Upper lobe of left lung (tissue), 6 donors: ENCODE results near the gene MVD. TPM values are rescaled to one million over a fixed set of nuclear protein-coding genes. Genes with fewer than 3 reads are reported as not detected.
A peak's percentile ranks its signal among the peaks of the same experiment; 100 is the strongest.

Source experiments
- ATAC-seq, 2 donors: fragments of 200-7000 bp; cut with Tn5 transposase; one replicate each; pipeline ENCODE4 v1.9.1; 2022; ENCODE audit warnings: mild to moderate bottlenecking in 2 of 2, moderate library complexity in 2 of 2; ENCODE audit not compliant: low FRiP score in 2 of 2
- DNase-seq, 2 donors: peaks; one replicate each; pipeline ENCODE4 v3.0.0-alpha.2; 2019 to 2020
- H3K27ac ChIP-seq, 4 donors: fragments of 200-600 bp; sonication (generic); one replicate each; pipeline ENCODE4 v1.5.1; 2016 to 2019
- H3K27me3 ChIP-seq, 4 donors: fragments of 200-600 bp; sonication (generic); one replicate each; pipeline ENCODE4 v1.5.1; 2017 to 2019
- H3K36me3 ChIP-seq, 4 donors: fragments of 200-600 bp; sonication (generic); one replicate each; pipeline ENCODE4 v1.5.1; 2016 to 2019
- H3K4me1 ChIP-seq, 4 donors: fragments of 200-600 bp; sonication (generic); one replicate each; pipeline ENCODE4 v1.5.1; 2018 to 2019
- H3K4me3 ChIP-seq, 4 donors: fragments of 200-600 bp; sonication (generic); one replicate each; pipeline ENCODE4 v1.5.1; 2017 to 2019; ENCODE audit warnings: mild to moderate bottlenecking in 2 of 4, moderate library complexity in 1 of 4
- H3K9me3 ChIP-seq, 4 donors: fragments of 200-600 bp; sonication (generic); one replicate each; pipeline ENCODE4 v1.5.1; 2018 to 2019
- CTCF ChIP-seq, 6 experiments: fragments of 450-650 bp in 4 of 6; fragments of 200-600 bp in 2 of 6; sonication (generic) in 2 of 6; IDR thresholded peaks; one replicate each; pipeline ENCODE4 v1.5.1; 2016 to 2019; ENCODE audit warnings: antibody characterized with exemption in 6 of 6
- EP300 ChIP-seq, 4 donors: sonication (generic); formaldehyde crosslinking; IDR thresholded peaks; one replicate each; pipeline ENCODE4 v1.5.1; 2017; ENCODE audit warnings: antibody characterized with exemption in 4 of 4, control low read depth in 2 of 4
- POLR2A ChIP-seq, 4 donors: fragments of 450-650 bp; IDR thresholded peaks; one replicate each; pipeline ENCODE4 v1.5.1; 2016 to 2017; ENCODE audit warnings: antibody characterized with exemption in 4 of 4, mild to moderate bottlenecking in 2 of 4
- POLR2AphosphoS5 ChIP-seq, 2 donors: sonication (generic); formaldehyde crosslinking; IDR thresholded peaks; one replicate each; pipeline ENCODE4 v1.5.1; 2017; ENCODE audit warnings: antibody characterized with exemption in 2 of 2
- WGBS, 2 donors: methylation state at CpG; one replicate each; pipeline ENCODE4 v1.1.5; 2017 to 2018; 5-methylcytosine and 5-hydroxymethylcytosine counted together
- total RNA-seq, 6 donors: library from RNA; depleted of rRNA in 4 of 6; stranded (reverse); fragments of >200 nt in 4 of 6; gene quantifications; one replicate each; pipeline versions ENCODE4 v1.1.0 to v1.2.1, GENCODE V29; 2016 to 2021
- donor health status: DM: no; HTN: no; CAD: no; lungs with moderate emphysema.
- donor health status: DM: no; HTN: yes; CAD: no; lungs with severe emphysema.

The MVD gene
- total RNA-seq, 6 donors from 2014 or later: 38.1 to 114 (median 90.5) TPM

DNA sequence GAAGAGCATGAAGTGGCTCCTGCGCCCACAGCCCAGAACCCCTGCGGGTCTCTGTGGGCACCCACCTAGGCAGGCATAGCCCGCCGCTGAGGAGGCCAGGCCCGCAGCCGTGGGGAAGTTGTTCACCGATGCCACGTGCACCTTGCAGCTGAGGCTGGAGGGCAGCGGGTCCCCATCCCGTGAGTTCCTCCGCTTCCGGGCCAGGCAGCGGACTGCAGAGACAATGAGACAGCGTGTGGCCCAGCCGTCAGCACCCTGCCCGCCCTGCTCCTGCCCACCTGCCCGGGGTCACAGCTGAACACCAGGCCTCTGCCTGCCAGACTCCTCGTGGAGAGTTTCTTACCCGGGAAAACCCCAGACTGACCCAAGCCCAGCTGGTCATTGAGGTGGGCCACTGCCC lies 5.5 kb downstream of the MVD start:
- DNase-seq (peak in 1 of 2 donors; percentile 76), ATAC-seq (no peak)
- peaks cover 5 to 10% (median 7%) of the 10 kb centered on the region in 4 donors for H3K4me1 ChIP-seq
- no peak overlapping the region for H3K4me3 ChIP-seq
- no peak for TF ChIP-seq EP300 (IDR thresholded peaks at IDR 0.05)
- H3K9me3 ChIP-seq: no peaks in the 10 kb centered on the region
- H3K27ac ChIP-seq: no peak overlapping the region
- no peaks in the 10 kb centered on the region for H3K27me3 ChIP-seq
- 40 to 95% methylated on average over 1 to 19 of the region's 19 CpGs for WGBS, 2 donors
- H3K36me3 ChIP-seq: peaks cover 0 to 58% (median 46%) of the 10 kb centered on the region in 4 donors

DNA sequence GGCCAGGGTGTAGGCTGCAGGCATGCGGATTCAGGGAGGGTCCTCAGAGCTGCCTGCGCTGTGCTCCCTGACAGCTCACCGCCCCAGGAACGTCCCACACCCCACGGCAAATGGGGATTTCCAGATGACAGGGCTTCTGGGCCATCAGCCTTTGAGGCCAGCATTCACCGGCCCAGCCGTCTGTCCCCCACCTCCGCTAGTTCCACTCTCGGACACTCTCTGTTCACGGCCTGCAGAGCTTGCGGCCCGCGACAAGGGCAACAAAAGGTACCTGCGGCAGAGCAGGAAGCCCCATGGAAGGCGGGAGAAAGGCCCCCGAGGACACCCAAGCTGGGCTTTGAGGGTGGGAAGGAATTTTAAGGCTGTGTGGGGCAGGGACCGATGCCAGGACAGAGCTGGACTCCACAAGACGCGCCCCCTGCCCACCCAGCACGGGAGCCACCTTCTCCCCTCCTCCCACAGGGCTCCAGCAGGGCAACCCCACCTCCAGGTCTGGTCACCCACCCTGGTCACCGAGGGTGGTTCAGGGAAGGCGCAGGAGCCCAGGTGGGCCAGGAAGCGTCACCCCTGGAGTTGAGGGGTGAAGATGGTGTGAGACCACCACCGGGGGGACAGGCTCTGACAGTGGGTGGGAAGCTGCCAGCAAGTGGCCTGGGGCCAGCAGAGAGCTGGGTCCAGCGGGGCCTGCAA lies 6.5 kb downstream of the MVD start:
- Histone ChIP-seq H3K27ac (no peak overlapping the region), H3K27me3 (no peaks in the 10 kb centered on the region), H3K4me3 (no peak overlapping the region), H3K4me1 (peaks cover 6 to 8% (median 7%) of the 10 kb centered on the region in 4 donors), H3K9me3 (no peaks in the 10 kb centered on the region), H3K36me3 (peaks cover 0 to 58% (median 46%) of the 10 kb centered on the region in 4 donors)
- ATAC-seq (no peak), DNase-seq (peak in 1 of 2 donors; percentile 61)
- 88% methylated on average over 20 to 25 of the region's 25 CpGs for WGBS, 2 donors
- TF ChIP-seq POLR2AphosphoS5 (IDR thresholded peaks at IDR 0.05) (no peak), POLR2A (IDR thresholded peaks at IDR 0.05) (no peak), CTCF (IDR thresholded peaks at IDR 0.05) (no peak), EP300 (IDR thresholded peaks at IDR 0.05) (no peak)

DNA sequence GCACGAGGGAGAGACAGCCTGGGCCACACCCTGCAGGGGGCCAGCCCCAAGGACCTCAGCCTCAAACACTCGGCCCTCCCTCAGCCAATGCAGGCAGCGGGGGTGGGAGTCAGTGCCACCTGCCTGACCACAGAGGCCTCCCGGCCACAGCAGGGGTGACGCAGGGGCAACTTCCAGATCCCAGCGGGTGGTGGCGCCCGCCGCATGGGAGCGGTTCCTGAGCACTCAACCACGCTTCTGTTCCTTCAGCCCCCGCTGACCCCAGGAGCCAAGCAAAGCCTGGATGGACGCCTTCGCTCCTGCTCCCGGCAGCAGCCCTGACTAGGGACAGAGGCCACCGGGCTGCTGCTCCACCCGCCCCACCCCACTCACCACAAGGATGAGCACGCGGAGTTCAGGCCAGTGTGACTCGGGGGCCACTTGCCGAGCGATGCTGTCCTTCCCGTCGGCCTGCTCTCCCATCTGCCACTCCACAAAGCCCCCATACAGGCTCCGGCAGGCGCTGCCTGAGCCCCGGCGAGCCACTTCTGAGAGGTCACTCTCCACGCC lies 7.1 kb downstream of the MVD start:
- peaks cover 8 to 13% (median 10%) of the 10 kb centered on the region in 4 donors for H3K4me1 ChIP-seq
- no peak for ATAC-seq
- no peak for DNase-seq
- no peak overlapping the region for H3K27ac ChIP-seq
- peaks cover 0 to 58% (median 46%) of the 10 kb centered on the region in 4 donors for H3K36me3 ChIP-seq
- 90% methylated on average over 25 of the region's 29 CpGs; no CpG with 5 or more reads in 1 of the 2 donors for WGBS, 2 donors
- no peaks in the 10 kb centered on the region for H3K9me3 ChIP-seq
- no peak overlapping the region for H3K4me3 ChIP-seq
- TF ChIP-seq POLR2A (IDR thresholded peaks at IDR 0.05) (no peak), POLR2AphosphoS5 (IDR thresholded peaks at IDR 0.05) (no peak), CTCF (IDR thresholded peaks at IDR 0.05) (no peak), EP300 (IDR thresholded peaks at IDR 0.05) (no peak)
- H3K27me3 ChIP-seq: no peaks in the 10 kb centered on the region

DNA sequence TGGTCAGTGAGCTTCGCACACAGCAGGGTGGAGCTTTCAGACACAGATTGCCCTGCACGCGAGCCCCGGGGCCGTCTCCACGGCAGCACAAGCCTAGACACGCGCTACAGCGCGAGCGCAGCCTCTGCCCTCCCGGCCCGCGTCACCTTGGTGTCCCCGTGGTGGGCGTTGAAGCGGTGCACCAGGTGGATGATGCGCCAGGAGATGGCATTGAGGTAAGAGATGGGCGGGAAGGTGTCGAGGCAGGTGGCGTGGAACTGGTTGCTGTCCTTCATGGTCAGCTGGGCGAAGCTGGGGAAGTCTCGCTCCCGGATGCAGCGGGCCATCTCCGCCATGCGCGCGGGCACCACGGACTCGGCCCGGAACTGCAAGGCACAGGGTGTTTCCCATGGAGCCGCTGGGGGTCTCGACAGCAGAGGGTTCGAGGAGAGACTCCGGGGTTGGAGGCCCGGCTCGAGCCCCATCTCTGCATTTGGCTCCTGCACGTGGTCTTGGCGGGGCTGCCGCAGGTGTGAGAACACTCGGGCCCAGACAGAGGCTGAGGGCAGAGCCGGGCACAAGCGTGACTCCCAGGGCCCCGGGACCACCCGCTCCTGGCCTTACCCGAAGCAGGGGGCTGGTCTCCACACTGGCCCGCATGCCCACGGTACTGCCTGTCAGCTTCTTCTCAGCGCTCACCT lies 7.7 kb downstream of the MVD start:
- peaks cover 8 to 19% (median 13%) of the 10 kb centered on the region in 4 donors for H3K4me1 ChIP-seq
- H3K9me3 ChIP-seq: no peaks in the 10 kb centered on the region
- peak in 1 of 2 donors; percentile 83 for DNase-seq
- no peak overlapping the region for H3K27ac ChIP-seq
- no peak for ATAC-seq
- H3K4me3 ChIP-seq: no peak overlapping the region
- 95 to 96% methylated on average over 25 to 40 of the region's 50 CpGs for WGBS, 2 donors
- H3K36me3 ChIP-seq: peaks cover 0 to 58% (median 46%) of the 10 kb centered on the region in 4 donors
- no peaks in the 10 kb centered on the region for H3K27me3 ChIP-seq
- TF ChIP-seq CTCF (IDR thresholded peaks at IDR 0.05) (no peak), EP300 (IDR thresholded peaks at IDR 0.05) (no peak), POLR2AphosphoS5 (IDR thresholded peaks at IDR 0.05) (no peak), POLR2A (IDR thresholded peaks at IDR 0.05) (no peak)

DNA sequence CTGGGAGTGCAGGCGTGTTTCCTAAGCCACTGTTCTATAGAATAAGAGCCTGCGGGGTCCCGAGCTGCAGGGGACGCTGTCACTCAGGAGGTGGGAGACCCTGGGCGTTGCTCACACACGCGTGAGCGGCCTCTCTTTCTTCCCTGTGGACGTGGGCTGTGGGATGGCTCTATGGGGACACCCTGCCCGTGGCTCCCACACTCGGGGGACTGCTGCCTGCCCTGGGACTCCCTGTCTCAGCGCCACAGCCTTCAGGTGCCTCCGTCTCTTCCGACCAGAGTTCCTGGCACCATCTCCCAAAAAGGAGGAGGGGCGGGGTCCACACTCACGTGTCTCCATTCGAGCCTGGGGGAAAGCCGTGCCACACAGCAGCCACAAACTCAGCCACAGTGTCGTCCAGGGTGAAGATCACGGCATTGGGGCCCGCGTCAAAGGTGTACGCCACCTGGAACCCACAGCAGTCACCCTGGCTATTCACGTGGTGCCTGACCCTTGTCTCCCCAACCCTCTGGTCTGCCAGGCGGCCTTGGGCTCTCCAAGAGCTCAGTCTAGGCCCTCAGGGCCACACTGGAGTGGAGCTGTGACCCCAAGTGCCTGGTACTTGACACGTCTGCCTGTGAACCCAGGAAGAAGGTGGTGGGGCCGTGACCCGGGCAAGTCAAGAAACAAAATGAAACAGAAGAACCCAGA lies 8.4 kb downstream of the MVD start:
- WGBS, 2 donors: 87 to 89% methylated on average over 19 to 28 of the region's 28 CpGs
- no peak for DNase-seq

More for the DNA sequence above, 8.4 kb downstream of the MVD start:
- Histone ChIP-seq H3K27ac (no peak overlapping the region), H3K4me3 (no peak overlapping the region), H3K27me3 (no peaks in the 10 kb centered on the region), H3K36me3 (peaks cover 0 to 58% (median 46%) of the 10 kb centered on the region in 4 donors), H3K4me1 (peaks cover 12 to 26% (median 19%) of the 10 kb centered on the region in 4 donors), H3K9me3 (no peaks in the 10 kb centered on the region)
- ATAC-seq: no peak
- TF ChIP-seq EP300 (IDR thresholded peaks at IDR 0.05) (no peak), POLR2A (IDR thresholded peaks at IDR 0.05) (no peak), CTCF (IDR thresholded peaks at IDR 0.05) (no peak), POLR2AphosphoS5 (IDR thresholded peaks at IDR 0.05) (no peak)
